GM12878 (cell line): Measurements from ENCODE around the gene ATG5. TPM values are rescaled to one million over a fixed set of nuclear protein-coding genes. Genes with fewer than 3 reads are reported as not detected.

Experiments
- ATF3 ChIP-seq: IDR thresholded peaks from 2 replicates; pipeline ENCODE4 v1.6.1; 2011; ENCODE audit warnings: low read depth, mild to moderate bottlenecking, low read length, moderate library complexity, borderline replicate concordance; ENCODE audit errors: extremely low read depth
- BCL11A ChIP-seq: IDR thresholded peaks from 2 replicates; pipeline ENCODE4 v1.6.1; 2011; ENCODE audit warnings: low read depth, low read length
- CEBPZ ChIP-seq: fragments of 150-350 bp; IDR thresholded peaks from 2 replicates; pipeline ENCODE4 v1.6.1; 2016; ENCODE audit warnings: low read depth, low read length
- DPF2 ChIP-seq: fragments of 450-650 bp; IDR thresholded peaks from 2 replicates; pipeline ENCODE4 v1.6.1; 2017; ENCODE audit warnings: mild to moderate bottlenecking
- EZH2 ChIP-seq: IDR thresholded peaks from 2 replicates; pipeline ENCODE4 v1.6.1; 2012; ENCODE audit warnings: low read depth, mild to moderate bottlenecking, control low read depth, inconsistent platforms, low read length, borderline replicate concordance; ENCODE audit not compliant: control insufficient read depth
- GABPA ChIP-seq: IDR thresholded peaks from 2 replicates; pipeline ENCODE4 v1.6.1; 2014; ENCODE audit warnings: antibody characterized with exemption, low read depth, mild to moderate bottlenecking, inconsistent platforms
- GATAD2B ChIP-seq: fragments of 450-650 bp; conservative IDR thresholded peaks from 2 replicates; pipeline ENCODE4 v1.6.1; 2017; ENCODE audit warnings: low read depth, mild to moderate bottlenecking, moderate library complexity
- IKZF2 ChIP-seq, 2 experiments: fragments of 450-650 bp; IDR thresholded peaks; 2 replicates each; pipeline ENCODE4 v1.6.1; 2017; ENCODE audit warnings: mild to moderate bottlenecking in 2 of 2, moderate library complexity in 2 of 2
- JUNB ChIP-seq: IDR thresholded peaks from 2 replicates; pipeline ENCODE4 v1.6.1; 2016; ENCODE audit warnings: antibody characterized with exemption, mild to moderate bottlenecking
- KLF5 ChIP-seq: fragments of 450-650 bp; IDR thresholded peaks from 2 replicates; pipeline ENCODE4 v1.6.1; 2014; ENCODE audit warnings: mild to moderate bottlenecking; ENCODE audit not compliant: partially characterized antibody
- NBN ChIP-seq: fragments of 450-650 bp; IDR thresholded peaks from 2 replicates; pipeline ENCODE4 v1.6.1; 2016
- POLR2AphosphoS2 ChIP-seq: IDR thresholded peaks from 2 replicates; pipeline ENCODE4 v1.6.1; 2011; ENCODE audit warnings: low read depth, mild to moderate bottlenecking, low read length, improper control_type of control experiment, moderate library complexity
- PRDM15 ChIP-seq: fragments of 450-650 bp; formaldehyde crosslinking; IDR thresholded peaks from 2 replicates; pipeline ENCODE4 v1.4.0; 2020; ENCODE audit warnings: mild to moderate bottlenecking, moderate library complexity
- RFX5 ChIP-seq: IDR thresholded peaks from 2 replicates; pipeline ENCODE4 v1.6.1; 2011; ENCODE audit warnings: low read depth, low read length, improper control_type of control experiment
- TCF12 ChIP-seq: IDR thresholded peaks from 2 replicates; pipeline ENCODE4 v1.6.1; 2011; ENCODE audit warnings: low read depth, mild to moderate bottlenecking, low read length
- ZBED1 ChIP-seq: IDR thresholded peaks from 2 replicates; pipeline ENCODE4 v1.6.1; 2016; ENCODE audit warnings: borderline replicate concordance
- ZNF24 ChIP-seq: fragments of 450-650 bp; IDR thresholded peaks from 2 replicates; pipeline ENCODE4 v1.6.1; 2017; ENCODE audit warnings: antibody characterized with exemption, mild to moderate bottlenecking
- ZNF384 ChIP-seq: IDR thresholded peaks from 2 replicates; pipeline ENCODE4 v1.6.1; 2012; ENCODE audit warnings: low read depth, mild to moderate bottlenecking, low read length, improper control_type of control experiment, borderline replicate concordance
- ZNF687 ChIP-seq: fragments of 450-650 bp; IDR thresholded peaks from 2 replicates; pipeline ENCODE4 v1.6.1; 2017; ENCODE audit warnings: mild to moderate bottlenecking, moderate library complexity
- polyA plus RNA-seq, 11 experiments: library from polyadenylated mRNA; depleted of rRNA in 4 of 11; unstranded in 6 of 11; stranded (reverse) in 5 of 11; fragments of >200 nt; fragmentation: Nextera tagmentation in 4 of 11; fragmentation: Illumina TruSeq in 1 of 11; extraction: Ambion mirVana in 4 of 11; extraction: Trizol in 1 of 11; gene quantifications; 1 replicate in 1 of 11; 2 replicates in 10 of 11; pipeline versions ENCODE4 v1.2.1 to v1.2.3, GENCODE V29; 2011 to 2016; ENCODE audit warnings: inconsistent platforms in 2 of 11, missing spikeins in 2 of 11, low read depth in 1 of 11
- total RNA-seq, 4 experiments: library from RNA; depleted of rRNA in 3 of 4; stranded (reverse); fragments of >200 nt in 3 of 4; fragmentation: Illumina TruSeq in 1 of 4; extraction: Trizol in 1 of 4; gene quantifications; 2 replicates each; pipeline versions ENCODE4 v1.2.1 to v1.2.3, GENCODE V29; 2013 to 2021

ATG5 gene
- total and polyA plus RNA-seq, 10 of the 15 experiments (the other 5 are each of a cell fraction or from before 2014, with no cell fraction given): 12.9 to 51.8 (median 23.9) TPM

GRCh38 chr6:106141441-106142237 is 183.9 kb downstream of the ATG5 start (continued):
- TF ChIP-seq CEBPZ (no peak), BCL11A (peak; percentile 55), IKZF2 (IDR thresholded peaks at IDR 0.05) (peak; percentile 67 to 68; a peak in 3 of 4 replicates), TCF12 (no peak), KLF5 (peak; percentile 58), ZNF384 (no peak), PRDM15 (CRISPR knock-in tag) (no peak), DPF2 (peak; percentile 44; the same call in 1 of the 2 replicates), ATF3 (no peak), ZNF687 (peak; percentile 43; the same call in 1 of the 2 replicates), GABPA (no peak), RFX5 (no peak), GATAD2B (peak; percentile 48; the same call in 1 of the 2 replicates), ZNF24 (no peak), NBN (peak; percentile 51; the same call in 1 of the 2 replicates), POLR2AphosphoS2 (no peak), EZH2 (no peak), JUNB (no peak; the same call in 1 of the 2 replicates), ZBED1 (no peak)
